GM21381 (cell line): ENCODE data around the gene SLC24A5.

Experiments used
- ATAC-seq: cut with Tn5 transposase; IDR thresholded peaks from one replicate; pipeline ENCODE4 v1.9.1; 2021; ENCODE audit warnings: mild to moderate bottlenecking, moderate library complexity; ENCODE audit not compliant: unreplicated experiment

SLC24A5 gene

DNA sequence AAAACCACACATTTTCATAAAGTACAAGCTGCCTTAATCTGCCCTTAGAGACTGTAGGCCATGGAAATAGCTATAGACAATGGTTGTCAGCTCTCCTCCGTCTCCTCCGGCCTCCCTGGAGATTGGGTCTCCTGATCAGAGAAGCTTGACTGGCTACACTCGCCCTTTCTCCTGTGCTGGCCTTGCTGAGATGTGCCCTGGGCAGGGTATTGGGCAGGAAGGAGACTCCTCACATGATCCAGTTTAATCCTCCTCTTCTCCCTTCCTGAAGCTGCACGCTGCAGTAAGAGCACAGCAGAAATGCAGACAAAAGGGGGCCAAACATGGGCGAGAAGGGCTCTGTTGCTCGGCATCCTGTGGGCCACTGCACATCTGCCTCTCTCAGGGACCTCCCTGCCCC, at the start of gene SLC24A5:
Gene SLC24A5 (plus strand): TSS at position 246 of the 400 bp plus-strand sequence. CDS start 55 bp downstream, at position 301.
- ATAC-seq, result no peak

GRCh38 chr15:48072941-48073340, 47.8 kb upstream of the SLC24A5 start:
- ATAC-seq, result no peak

DNA sequence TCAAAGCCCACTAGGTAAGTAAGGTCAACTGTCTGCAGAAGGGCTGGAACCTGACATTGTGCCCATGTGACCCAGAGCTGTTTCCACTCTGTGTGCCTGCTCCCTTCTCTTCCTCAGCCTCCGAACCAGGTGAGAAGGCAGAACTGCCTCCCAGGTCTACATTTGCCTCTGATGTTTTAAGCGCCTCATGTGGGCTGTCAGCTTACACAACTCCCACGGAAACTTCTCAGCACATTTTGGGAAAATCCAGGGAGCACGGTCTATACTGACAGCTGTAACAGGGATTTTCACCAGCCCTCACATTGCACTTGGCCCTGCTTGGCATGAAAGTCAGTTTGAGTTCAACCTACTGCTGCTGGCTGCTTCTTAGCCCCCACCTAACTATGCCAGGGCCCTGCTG, 46.9 kb upstream of the SLC24A5 start:
- no peak for ATAC-seq

DNA sequence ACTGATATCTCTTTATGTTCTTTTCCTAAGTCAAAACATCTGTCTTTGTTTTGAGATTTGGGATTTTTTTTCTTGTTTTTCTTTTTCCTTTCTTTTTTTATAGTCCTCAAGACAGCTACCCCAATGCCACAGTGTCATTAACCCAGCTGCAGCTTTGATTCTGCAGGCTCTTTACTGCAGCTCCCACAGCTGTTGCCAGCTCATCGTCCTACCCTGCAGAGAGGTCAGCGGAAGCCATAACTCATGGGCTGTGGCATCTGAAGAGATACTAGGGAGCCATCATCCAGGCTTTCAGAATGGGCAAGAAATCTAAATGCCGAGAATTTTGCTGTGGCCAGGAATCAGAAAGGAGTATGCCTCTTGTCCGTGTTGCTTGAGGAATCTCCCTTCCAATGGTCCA, 44.3 kb upstream of the SLC24A5 start:
- no peak for ATAC-seq

GRCh38 chr15:48077616-48078184, 43.1 kb upstream of the SLC24A5 start:
- ATAC-seq, result no peak

DNA sequence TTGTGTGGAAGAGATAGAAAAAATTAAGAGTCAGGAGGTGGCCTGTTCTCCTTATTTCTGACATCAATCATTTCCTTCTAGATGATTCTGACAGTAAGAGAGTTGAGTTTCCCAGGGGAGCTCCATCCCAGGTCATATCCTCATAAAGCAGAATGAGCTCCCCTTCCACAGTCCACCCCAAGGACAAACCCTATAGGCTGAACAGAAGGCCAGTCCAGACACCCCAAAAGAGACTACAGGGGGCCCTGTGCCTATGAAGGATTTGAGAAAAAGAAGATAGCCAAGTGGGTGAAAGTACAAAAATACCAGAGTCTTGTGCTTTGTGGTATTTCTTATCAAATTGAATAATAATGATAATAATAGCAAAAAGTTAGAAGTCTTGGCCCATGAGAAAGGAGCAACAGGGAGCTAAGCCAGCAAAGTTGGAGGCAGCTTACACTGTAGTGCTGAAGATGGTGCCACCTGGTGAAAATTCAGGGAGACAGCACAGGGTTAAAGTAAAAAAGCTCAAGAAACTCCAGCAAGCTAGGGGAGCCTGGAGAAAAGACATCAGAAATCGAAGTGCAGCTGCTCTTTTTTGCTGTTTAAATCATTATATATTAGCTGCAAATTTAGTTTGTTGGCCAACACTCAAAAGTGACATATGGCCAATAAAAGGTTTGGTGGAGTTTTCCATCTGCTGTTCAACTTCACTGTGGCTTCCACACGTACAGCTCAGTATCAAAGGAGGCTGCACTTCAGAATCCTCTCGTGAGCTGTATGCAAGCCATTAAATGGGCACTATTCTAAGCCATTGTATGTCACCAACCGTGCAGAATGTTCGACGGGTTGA, 35.8 kb upstream of the SLC24A5 start:
- ATAC-seq, result no peak

DNA sequence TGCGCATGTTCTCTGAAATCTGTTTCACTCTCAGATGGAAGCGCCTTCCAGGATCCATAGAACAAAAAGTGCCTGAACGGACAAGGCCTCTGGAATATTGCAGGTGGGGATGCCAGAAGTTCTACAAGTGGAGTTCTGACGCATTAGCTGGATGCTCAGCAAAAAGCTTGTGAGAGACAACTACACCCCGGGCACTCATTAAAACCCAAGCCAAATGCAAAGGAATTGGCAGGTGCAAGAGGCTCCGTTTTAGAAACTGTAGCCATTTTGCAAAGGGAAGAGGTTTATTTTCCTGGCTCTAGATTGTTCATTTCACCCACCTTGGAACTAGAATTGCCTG, 35.2 kb upstream of the SLC24A5 start:
- ATAC-seq, result no peak

DNA sequence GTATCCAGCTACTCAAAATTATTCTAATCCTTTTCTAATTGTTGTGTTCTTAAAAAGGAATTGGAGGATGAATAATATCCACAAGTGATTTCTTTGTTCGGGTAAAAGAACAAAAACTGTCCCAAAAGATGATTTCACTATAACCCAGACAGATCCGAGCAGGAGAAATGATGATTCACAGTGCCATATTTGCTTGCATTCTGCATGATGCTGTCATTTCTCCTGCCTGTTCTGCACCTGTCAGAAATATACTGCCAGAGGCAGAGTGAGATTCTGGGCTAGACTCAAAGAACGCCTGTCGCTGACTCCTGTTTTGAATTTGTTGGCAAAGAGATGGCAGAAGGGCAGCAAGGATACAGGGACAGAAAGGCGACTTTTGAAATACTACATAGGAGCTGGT, 34.7 kb upstream of the SLC24A5 start:
- no peak for ATAC-seq

GRCh38 chr15:48086576-48086975, 34.2 kb upstream of the SLC24A5 start:
- no peak for ATAC-seq

GRCh38 chr15:48087844-48088243, 32.9 kb upstream of the SLC24A5 start:
- no peak for ATAC-seq

- ATAC-seq, result no peak
Observed at GRCh38 chr15:48089702-48090101, 31.1 kb upstream of the SLC24A5 start.

DNA sequence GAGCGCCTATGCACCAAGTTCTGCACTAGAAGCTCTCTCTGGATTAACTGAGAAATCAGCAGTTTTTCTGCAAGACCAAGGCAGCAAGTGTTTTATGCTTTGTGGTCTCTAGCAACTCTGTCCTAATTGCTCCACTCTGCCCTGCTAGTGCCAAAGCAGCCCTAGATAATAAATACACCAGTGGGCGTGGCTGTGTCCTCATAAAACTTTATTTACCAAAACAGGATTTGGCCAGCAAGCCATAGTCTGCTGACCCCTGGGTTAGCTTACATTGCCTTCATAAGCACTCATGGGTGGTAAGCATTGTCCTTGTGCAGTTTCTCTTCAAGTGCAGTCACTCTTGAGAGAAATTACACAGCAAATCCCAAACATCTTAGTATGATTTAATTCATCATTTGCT, 30.7 kb upstream of the SLC24A5 start:
- no peak for ATAC-seq

GRCh38 chr15:48090666-48091065, 30.1 kb upstream of the SLC24A5 start:
- ATAC-seq, result no peak

DNA sequence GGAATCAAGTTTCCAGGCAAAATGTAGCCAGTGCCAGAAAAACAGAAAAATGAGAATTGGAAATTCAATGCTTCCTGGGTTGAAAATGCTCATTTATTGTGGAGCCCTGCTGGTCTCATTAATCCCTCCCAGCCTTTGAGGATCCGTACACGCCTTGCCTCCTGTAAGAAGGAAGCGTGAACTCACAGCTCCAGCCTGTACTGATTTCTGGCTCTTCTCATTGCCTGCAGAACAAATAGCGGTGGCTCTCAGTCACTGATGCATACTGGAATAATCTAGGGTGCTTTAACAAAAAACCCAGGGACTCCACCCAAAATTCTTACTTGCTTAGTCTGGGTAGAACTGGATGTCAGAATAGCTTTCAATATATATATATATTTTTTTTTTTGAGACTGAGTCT, 29.3 kb upstream of the SLC24A5 start:
- no peak for ATAC-seq

DNA sequence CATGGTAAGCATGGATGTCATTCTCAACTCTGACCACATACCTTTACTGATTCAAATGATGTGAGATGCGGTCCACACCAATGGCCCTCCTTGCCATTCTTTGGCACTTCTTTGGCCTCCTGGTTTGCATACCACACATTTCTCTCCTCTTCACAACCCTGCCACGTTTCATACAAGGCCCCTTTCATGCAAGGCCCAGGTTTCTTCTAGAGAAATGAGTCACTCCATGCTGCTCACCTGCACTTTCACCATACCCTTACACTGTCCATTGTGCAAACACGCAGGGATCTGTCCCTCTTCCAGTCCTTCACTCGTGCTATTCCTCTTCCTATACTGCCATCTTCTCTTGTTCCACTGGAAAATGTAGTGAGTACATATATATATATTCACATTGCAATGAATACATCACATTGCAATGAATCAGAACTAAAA, 24.4 kb upstream of the SLC24A5 start:
- peak; percentile 58 for ATAC-seq

GRCh38 chr15:48096813-48097212, 24.0 kb upstream of the SLC24A5 start:
- ATAC-seq, result no peak

GRCh38 chr15:48097264-48097663, 23.5 kb upstream of the SLC24A5 start:
- ATAC-seq, result no peak

GRCh38 chr15:48101376-48101961, 19.3 kb upstream of the SLC24A5 start:
- ATAC-seq, result no peak

DNA sequence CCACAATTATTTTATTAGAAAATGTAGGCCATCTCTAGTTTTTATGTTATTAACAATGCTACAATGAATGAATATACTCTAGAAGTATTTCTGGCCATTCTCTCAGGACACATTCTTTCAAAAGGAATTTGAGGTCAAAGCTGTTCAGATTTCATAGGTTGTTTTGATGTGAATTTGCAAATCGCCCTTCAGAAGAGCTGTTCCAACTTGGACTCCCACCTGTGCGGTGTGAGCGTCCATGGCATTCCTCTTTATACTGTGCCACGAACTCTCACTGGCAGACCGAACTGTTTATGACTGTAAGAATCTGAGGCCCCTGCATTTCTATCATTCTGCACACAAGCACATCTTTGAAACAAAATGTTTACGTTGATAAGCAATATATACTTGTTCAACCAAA, 18.6 kb upstream of the SLC24A5 start:
- ATAC-seq, result no peak

DNA sequence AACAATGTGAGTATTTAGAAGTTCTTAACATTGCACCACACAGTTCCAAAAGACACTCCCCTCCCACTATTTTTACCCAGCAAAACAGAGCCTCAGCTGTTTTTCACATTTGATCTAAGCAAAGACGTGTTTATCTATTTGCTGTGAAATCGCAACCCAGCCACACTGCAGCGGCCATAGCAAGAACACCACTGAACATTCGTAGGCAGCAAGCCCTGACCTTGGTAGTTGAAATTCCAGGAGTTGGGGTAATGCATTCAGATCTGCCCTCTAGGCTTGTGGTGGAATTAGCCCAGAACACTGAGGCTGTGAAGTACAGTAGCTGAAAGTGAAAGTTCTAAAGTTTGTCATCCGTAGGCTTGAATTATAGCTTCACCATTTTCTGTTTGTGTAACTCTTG, 17.1 kb upstream of the SLC24A5 start:
- no peak for ATAC-seq

- ATAC-seq, result no peak
Observed at GRCh38 chr15:48105936-48106335, 14.9 kb upstream of the SLC24A5 start.

GRCh38 chr15:48109212-48109611, 11.6 kb upstream of the SLC24A5 start:
- no peak for ATAC-seq
